ENCODE data around the gene CLIC4.
A peak's percentile ranks its signal among the peaks of the same experiment; 100 is the strongest.
"Not testable (repeated sequence)": the region's sequence is repeated elsewhere in the genome, so short reads cannot be mapped to it uniquely, and the experiment has no call there.

Gene CLIC4

GRCh38 chr1:24878775-24879742 lies 133.8 kb downstream of the CLIC4 start:
- peak; percentile 70 for DNase-seq

- no peak for DNase-seq
These were observed 135.8 kb downstream of the CLIC4 start for GRCh38 chr1:24881034-24881433.

GRCh38 chr1:24884751-24885150 lies 139.5 kb downstream of the CLIC4 start:
- DNase-seq, result no peak

GRCh38 chr1:24886241-24886640 lies 141.0 kb downstream of the CLIC4 start:
- no peak for DNase-seq

GRCh38 chr1:24888061-24888970 lies 143.1 kb downstream of the CLIC4 start:
- DNase-seq, result no peak

- peak; percentile 59 for DNase-seq
These were observed 143.9 kb downstream of the CLIC4 start for GRCh38 chr1:24888971-24889676.

GRCh38 chr1:24890887-24891286 lies 145.6 kb downstream of the CLIC4 start:
- no peak for DNase-seq

GRCh38 chr1:24891367-24891766 lies 146.1 kb downstream of the CLIC4 start:
- DNase-seq, result not testable (repeated sequence)

- no peak for DNase-seq
These were observed 147.2 kb downstream of the CLIC4 start for GRCh38 chr1:24892188-24893153.

GRCh38 chr1:24893431-24893830 lies 148.2 kb downstream of the CLIC4 start:
- DNase-seq, result no peak
